ENCODE measurements around the gene KASH5.

GRCh38 chr19:49447485-49448431, 59.7 kb downstream of the KASH5 start:
- TF ChIP-seq, protein P1, sequence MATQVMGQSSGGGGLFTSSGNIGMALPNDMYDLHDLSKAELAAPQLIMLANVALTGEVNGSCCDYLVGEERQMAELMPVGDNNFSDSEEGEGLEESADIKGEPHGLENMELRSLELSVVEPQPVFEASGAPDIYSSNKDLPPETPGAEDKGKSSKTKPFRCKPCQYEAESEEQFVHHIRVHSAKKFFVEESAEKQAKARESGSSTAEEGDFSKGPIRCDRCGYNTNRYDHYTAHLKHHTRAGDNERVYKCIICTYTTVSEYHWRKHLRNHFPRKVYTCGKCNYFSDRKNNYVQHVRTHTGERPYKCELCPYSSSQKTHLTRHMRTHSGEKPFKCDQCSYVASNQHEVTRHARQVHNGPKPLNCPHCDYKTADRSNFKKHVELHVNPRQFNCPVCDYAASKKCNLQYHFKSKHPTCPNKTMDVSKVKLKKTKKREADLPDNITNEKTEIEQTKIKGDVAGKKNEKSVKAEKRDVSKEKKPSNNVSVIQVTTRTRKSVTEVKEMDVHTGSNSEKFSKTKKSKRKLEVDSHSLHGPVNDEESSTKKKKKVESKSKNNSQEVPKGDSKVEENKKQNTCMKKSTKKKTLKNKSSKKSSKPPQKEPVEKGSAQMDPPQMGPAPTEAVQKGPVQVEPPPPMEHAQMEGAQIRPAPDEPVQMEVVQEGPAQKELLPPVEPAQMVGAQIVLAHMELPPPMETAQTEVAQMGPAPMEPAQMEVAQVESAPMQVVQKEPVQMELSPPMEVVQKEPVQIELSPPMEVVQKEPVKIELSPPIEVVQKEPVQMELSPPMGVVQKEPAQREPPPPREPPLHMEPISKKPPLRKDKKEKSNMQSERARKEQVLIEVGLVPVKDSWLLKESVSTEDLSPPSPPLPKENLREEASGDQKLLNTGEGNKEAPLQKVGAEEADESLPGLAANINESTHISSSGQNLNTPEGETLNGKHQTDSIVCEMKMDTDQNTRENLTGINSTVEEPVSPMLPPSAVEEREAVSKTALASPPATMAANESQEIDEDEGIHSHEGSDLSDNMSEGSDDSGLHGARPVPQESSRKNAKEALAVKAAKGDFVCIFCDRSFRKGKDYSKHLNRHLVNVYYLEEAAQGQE (IDR thresholded peaks at IDR 0.05) = no peak
- TF ChIP-seq CTCF (IDR thresholded peaks at IDR 0.05; ENCODE audit: low read depth, low read length, missing input control) = no peak
- no peak for TF ChIP-seq SP1 (IDR thresholded peaks at IDR 0.05)
- no peak for TF ChIP-seq RAD21 (IDR thresholded peaks at IDR 0.05)
- no peak for TF ChIP-seq TAF1 (conservative IDR thresholded peaks at IDR 0.05)
- TF ChIP-seq, protein P2, sequence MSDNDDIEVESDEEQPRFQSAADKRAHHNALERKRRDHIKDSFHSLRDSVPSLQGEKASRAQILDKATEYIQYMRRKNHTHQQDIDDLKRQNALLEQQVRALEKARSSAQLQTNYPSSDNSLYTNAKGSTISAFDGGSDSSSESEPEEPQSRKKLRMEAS (IDR thresholded peaks at IDR 0.05) = no peak
- no peak for TF ChIP-seq FOXA1 (IDR thresholded peaks at IDR 0.05)
- TF ChIP-seq ATF3 (IDR thresholded peaks at IDR 0.05) = no peak
- TF ChIP-seq JUND (IDR thresholded peaks at IDR 0.05) = no peak
- TF ChIP-seq YY1 (IDR thresholded peaks at IDR 0.05) = no peak
- no peak for TF ChIP-seq GABPA (IDR thresholded peaks at IDR 0.05 in 1 of 2, conservative IDR thresholded peaks at IDR 0.05 in 1 of 2)
- TF ChIP-seq EGR1 (IDR thresholded peaks at IDR 0.05; ENCODE audit: low read depth in 2 of 2) = no peak
